Germinal center (tissue), 1 donor: Measurements from ENCODE around the gene UPK1A.
"Not testable (repeated sequence)": the region's sequence is repeated elsewhere in the genome, so short reads cannot be mapped to it uniquely, and the experiment has no call there.

Source experiments
- DNase-seq: peaks from one replicate; pipeline ENCODE4 v3.0.0; 2012; ENCODE audit warnings: mixed read lengths, low spot score

The UPK1A gene

GRCh38 chr19:35644206-35644986 lies 21.9 kb upstream of the UPK1A start:
- peak; percentile 97 for DNase-seq

GRCh38 chr19:35644987-35645679 lies 21.2 kb upstream of the UPK1A start:
- peak; percentile 76 for DNase-seq

GRCh38 chr19:35645680-35646511 lies 20.4 kb upstream of the UPK1A start:
- no peak for DNase-seq

GRCh38 chr19:35648017-35648961 lies 18.0 kb upstream of the UPK1A start, which contains the start of gene COX6B1:
TSS of gene COX6B1 (plus strand) at chr19:35648323. CDS start at chr19:35651244, 2,921 bp downstream.
- DNase-seq: peak; percentile 97

GRCh38 chr19:35650581-35650980 lies 15.7 kb upstream of the UPK1A start:
- DNase-seq: no peak

- DNase-seq: not testable (repeated sequence)
Observed at GRCh38 chr19:35654828-35655227, 11.5 kb upstream of the UPK1A start.

GRCh38 chr19:35655600-35655999 lies 10.7 kb upstream of the UPK1A start:
- no peak for DNase-seq

GRCh38 chr19:35656700-35657099 lies 9.6 kb upstream of the UPK1A start:
- no peak for DNase-seq

GRCh38 chr19:35657904-35658700 lies 8.2 kb upstream of the UPK1A start:
- DNase-seq: no peak

- DNase-seq: no peak
Observed at GRCh38 chr19:35661995-35662340, 4.3 kb upstream of the UPK1A start.

- no peak for DNase-seq
Observed at GRCh38 chr19:35663981-35664380, 2.3 kb upstream of the UPK1A start.

GRCh38 chr19:35665157-35665556 lies 1.2 kb upstream of the UPK1A start:
- DNase-seq: no peak

- no peak for DNase-seq
Observed at GRCh38 chr19:35665604-35666003, 713 bp upstream of the UPK1A start.

GRCh38 chr19:35669566-35669965 lies 3.2 kb downstream of the UPK1A start:
- no peak for DNase-seq

- DNase-seq: no peak
Observed at GRCh38 chr19:35669974-35670373, 3.7 kb downstream of the UPK1A start.

GRCh38 chr19:35670686-35671085 lies 4.4 kb downstream of the UPK1A start:
- DNase-seq: no peak

GRCh38 chr19:35671818-35672217 lies 5.5 kb downstream of the UPK1A start:
- no peak for DNase-seq

GRCh38 chr19:35673121-35673804 lies 6.9 kb downstream of the UPK1A start:
- DNase-seq: peak; percentile 30

GRCh38 chr19:35675589-35676140 lies 9.3 kb downstream of the UPK1A start:
- DNase-seq: no peak

GRCh38 chr19:35689836-35690235 lies 23.5 kb downstream of the UPK1A start:
- DNase-seq: no peak
